ENCODE measurements around the gene INPP4A. TPM values are rescaled to one million over a fixed set of nuclear protein-coding genes. Genes with fewer than 3 reads are reported as not detected.

The INPP4A gene
- total RNA-seq, 4 donors from 2014 or later: 7.4 to 17.9 (median 9.4) TPM

DNA sequence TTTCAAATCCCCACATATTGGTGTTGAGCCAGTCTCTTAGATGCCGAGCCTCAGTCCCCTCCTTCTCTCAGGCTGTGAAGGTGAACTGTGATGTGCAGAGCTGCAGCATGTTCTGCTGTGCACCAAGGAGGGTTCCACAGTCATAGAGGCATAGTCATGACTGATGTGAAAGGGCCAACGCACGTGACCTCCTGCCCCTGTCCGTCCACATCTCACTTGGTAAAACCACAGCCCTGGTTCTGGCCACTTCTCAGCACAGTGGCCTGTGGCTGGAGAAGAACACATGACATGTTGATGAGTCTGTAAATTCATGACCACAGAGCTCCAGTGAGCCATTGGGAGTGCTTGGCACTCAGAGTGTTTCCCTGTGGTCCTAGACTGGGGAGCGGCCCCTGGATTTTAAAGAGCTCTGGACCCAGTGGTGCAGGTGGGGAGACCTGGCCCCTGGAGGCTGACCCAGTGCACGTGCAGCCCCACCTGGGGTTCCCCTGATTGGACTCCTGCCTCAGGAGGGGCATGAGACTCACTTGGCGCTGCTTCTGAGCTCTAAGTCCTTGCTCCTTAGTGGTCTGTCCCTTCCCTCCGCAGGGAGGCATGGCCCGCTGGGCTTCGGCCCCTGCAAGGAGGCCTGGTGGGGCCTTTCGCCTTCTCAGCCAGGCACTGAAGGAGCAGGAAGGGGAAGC is 25.3 kb downstream of the INPP4A start:
- Histone ChIP-seq H3K36me3 (no peaks in the 10 kb centered on the region), H3K27me3 (no peaks in the 10 kb centered on the region), H3K4me3 (no peak overlapping the region), H3K9me3 (no peaks in the 10 kb centered on the region), H3K4me1 (peaks cover 10 to 70% (median 34%) of the 10 kb centered on the region in 3 donors), H3K27ac (no peak overlapping the region)
- no peak for DNase-seq
- WGBS, 2 donors: 83 to 100% methylated on average over 1 to 4 of the region's 11 CpGs
- intact Hi-C loops (cut with DNase I): no loop called here
- TF ChIP-seq, protein P1, sequence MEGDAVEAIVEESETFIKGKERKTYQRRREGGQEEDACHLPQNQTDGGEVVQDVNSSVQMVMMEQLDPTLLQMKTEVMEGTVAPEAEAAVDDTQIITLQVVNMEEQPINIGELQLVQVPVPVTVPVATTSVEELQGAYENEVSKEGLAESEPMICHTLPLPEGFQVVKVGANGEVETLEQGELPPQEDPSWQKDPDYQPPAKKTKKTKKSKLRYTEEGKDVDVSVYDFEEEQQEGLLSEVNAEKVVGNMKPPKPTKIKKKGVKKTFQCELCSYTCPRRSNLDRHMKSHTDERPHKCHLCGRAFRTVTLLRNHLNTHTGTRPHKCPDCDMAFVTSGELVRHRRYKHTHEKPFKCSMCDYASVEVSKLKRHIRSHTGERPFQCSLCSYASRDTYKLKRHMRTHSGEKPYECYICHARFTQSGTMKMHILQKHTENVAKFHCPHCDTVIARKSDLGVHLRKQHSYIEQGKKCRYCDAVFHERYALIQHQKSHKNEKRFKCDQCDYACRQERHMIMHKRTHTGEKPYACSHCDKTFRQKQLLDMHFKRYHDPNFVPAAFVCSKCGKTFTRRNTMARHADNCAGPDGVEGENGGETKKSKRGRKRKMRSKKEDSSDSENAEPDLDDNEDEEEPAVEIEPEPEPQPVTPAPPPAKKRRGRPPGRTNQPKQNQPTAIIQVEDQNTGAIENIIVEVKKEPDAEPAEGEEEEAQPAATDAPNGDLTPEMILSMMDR (IDR thresholded peaks at IDR 0.05): no peak
- no peak for TF ChIP-seq POLR2A (IDR thresholded peaks at IDR 0.05)

- intact Hi-C loops (cut with DNase I): no loop called here
- TF ChIP-seq, protein P1 (IDR thresholded peaks at IDR 0.05): no peak
- no peak for TF ChIP-seq POLR2A (IDR thresholded peaks at IDR 0.05)
- no peak overlapping the region for H3K27ac ChIP-seq
- no peak for DNase-seq
- H3K9me3 ChIP-seq: no peaks in the 10 kb centered on the region
- peaks cover 9 to 70% (median 34%) of the 10 kb centered on the region in 3 donors for H3K4me1 ChIP-seq
- H3K27me3 ChIP-seq: no peaks in the 10 kb centered on the region
- H3K36me3 ChIP-seq: no peaks in the 10 kb centered on the region
- H3K4me3 ChIP-seq: no peak overlapping the region
- WGBS, 2 donors: 86 to 89% methylated on average over 7 of the region's 7 CpGs
Observed at GRCh38 chr2:98470851-98471255, 26.2 kb downstream of the INPP4A start.

DNA sequence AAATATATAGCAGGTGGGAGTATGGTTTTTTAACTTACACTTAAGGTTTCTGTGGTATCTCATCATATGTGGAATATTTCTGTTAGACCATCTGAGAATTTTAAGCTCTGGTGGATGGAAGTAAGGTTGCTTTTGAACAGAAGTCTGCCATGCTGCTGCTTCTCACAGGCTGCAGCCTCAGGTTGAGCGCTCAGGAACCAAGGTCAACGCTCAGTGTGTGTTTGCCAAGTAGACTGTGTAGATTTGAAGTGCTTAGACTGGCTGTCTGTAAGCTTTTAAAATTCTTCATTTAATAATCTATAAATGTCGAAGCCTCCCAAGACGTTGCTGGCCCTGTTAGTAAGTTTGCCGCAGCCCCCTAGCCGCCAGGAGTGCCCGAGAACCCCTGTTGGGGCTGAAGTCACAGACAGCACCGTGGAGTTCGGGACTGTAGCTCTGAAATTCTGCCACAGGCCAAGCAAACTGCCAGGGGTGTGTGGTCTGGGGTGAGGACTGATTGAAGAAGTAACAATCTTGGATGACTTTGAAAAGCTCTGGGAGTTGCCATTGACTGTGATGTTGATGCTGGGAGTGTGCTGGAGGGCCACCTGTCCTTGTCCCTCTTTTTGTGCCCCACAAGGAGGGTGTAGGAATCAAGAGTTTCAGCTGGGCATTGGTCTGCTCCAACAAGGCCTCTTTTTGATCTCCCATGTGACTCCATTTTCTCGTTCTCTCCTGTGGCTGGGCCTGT is 26.9 kb downstream of the INPP4A start:
- no peak overlapping the region for H3K27ac ChIP-seq

GRCh38 chr2:98472132-98472650 is 27.5 kb downstream of the INPP4A start:
- 50 to 67% methylated on average over 1 to 4 of the region's 5 CpGs for WGBS, 2 donors
- intact Hi-C loops (cut with DNase I): no loop called here
- Histone ChIP-seq H3K27ac (no peak overlapping the region), H3K36me3 (no peaks in the 10 kb centered on the region), H3K9me3 (no peaks in the 10 kb centered on the region), H3K4me1 (peaks cover 4 to 72% (median 27%) of the 10 kb centered on the region in 3 donors), H3K4me3 (no peak overlapping the region), H3K27me3 (peaks cover 0 to 7% (median 0%) of the 10 kb centered on the region in 4 donors)
- TF ChIP-seq, protein P1 (IDR thresholded peaks at IDR 0.05): no peak
- TF ChIP-seq POLR2A (IDR thresholded peaks at IDR 0.05): no peak
- DNase-seq: no peak

More for the DNA sequence above, 26.9 kb downstream of the INPP4A start:
- Histone ChIP-seq H3K4me3 (no peak overlapping the region), H3K27me3 (peaks cover 0 to under 1% (median 0%) of the 10 kb centered on the region in 4 donors), H3K4me1 (peaks cover 4 to 70% (median 31%) of the 10 kb centered on the region in 3 donors), H3K36me3 (no peaks in the 10 kb centered on the region), H3K9me3 (no peaks in the 10 kb centered on the region)
- intact Hi-C loops (cut with DNase I): no loop called here
- DNase-seq: no peak
- TF ChIP-seq POLR2A (IDR thresholded peaks at IDR 0.05): no peak
- TF ChIP-seq, protein P1 (IDR thresholded peaks at IDR 0.05): no peak
- 84 to 92% methylated on average over 9 to 10 of the region's 10 CpGs for WGBS, 2 donors

All from esophagus squamous epithelium (tissue), 5 donors.